Lower lobe of right lung (tissue), 2 donors: Measurements from ENCODE around the gene ARHGEF26. TPM values are rescaled to one million over a fixed set of nuclear protein-coding genes. Genes with fewer than 3 reads are reported as not detected.
A peak's percentile ranks its signal among the peaks of the same experiment; 100 is the strongest.

Experiments
- ATAC-seq, 2 donors: fragments of 200-7000 bp; cut with Tn5 transposase; one replicate each; pipeline ENCODE4 v1.9.1; 2020 to 2022; ENCODE audit warnings: mild to moderate bottlenecking in 2 of 2, moderate library complexity in 2 of 2
- DNase-seq: peaks from one replicate; pipeline ENCODE4 v3.0.0-alpha.2; 2020
- H3K27ac ChIP-seq: fragments of 200-600 bp; one replicate; pipeline ENCODE4 v1.8.0; 2022
- H3K27me3 ChIP-seq: fragments of 200-600 bp; one replicate; pipeline ENCODE4 v1.8.0; 2022; ENCODE audit warnings: low read depth
- H3K36me3 ChIP-seq: fragments of 200-600 bp; one replicate; pipeline ENCODE4 v1.8.0; 2022; ENCODE audit warnings: mild to moderate bottlenecking
- H3K4me1 ChIP-seq: fragments of 200-600 bp; one replicate; pipeline ENCODE4 v1.8.0; 2022
- H3K4me3 ChIP-seq: fragments of 200-600 bp; one replicate; pipeline ENCODE4 v1.8.0; 2022; ENCODE audit warnings: mild to moderate bottlenecking
- H3K9me3 ChIP-seq: fragments of 200-600 bp; one replicate; pipeline ENCODE4 v1.8.0; 2022
- CTCF ChIP-seq: fragments of 200-600 bp; IDR thresholded peaks from one replicate; pipeline ENCODE4 v1.8.0; 2022; ENCODE audit warnings: antibody characterized with exemption, mild to moderate bottlenecking
- intact Hi-C: fragments of 100-400 bp; cut with DNase I; formaldehyde crosslinking; loops from one replicate; pipeline ENCODE4 v1.11.0; 2022
- total RNA-seq: library from RNA; stranded (reverse); fragmentation: NEBNext Ultra II Directional; extraction: Animal tissue kit (Norgen Biotek cat#: 25700); gene quantifications from one replicate; pipeline ENCODE4 v1.2.1, GENCODE V29; 2021
- donor health status: DM: no; HTN: yes; CAD: no; lungs with severe emphysema.

ARHGEF26 gene
- total RNA-seq, 1 donor from 2014 or later, result 50.9 TPM

GRCh38 chr3:154236331-154236730, 115.1 kb downstream of the ARHGEF26 start:
- DNase-seq (no peak), ATAC-seq (no peak)
- Histone ChIP-seq H3K9me3 (no peaks in the 10 kb centered on the region), H3K27me3 (no peaks in the 10 kb centered on the region), H3K36me3 (peaks cover 10% of the 10 kb centered on the region), H3K4me1 (no peaks in the 10 kb centered on the region), H3K27ac (no peak overlapping the region), H3K4me3 (no peak overlapping the region)
- intact Hi-C loops, result no loop called here
- TF ChIP-seq CTCF, result no peak

DNA sequence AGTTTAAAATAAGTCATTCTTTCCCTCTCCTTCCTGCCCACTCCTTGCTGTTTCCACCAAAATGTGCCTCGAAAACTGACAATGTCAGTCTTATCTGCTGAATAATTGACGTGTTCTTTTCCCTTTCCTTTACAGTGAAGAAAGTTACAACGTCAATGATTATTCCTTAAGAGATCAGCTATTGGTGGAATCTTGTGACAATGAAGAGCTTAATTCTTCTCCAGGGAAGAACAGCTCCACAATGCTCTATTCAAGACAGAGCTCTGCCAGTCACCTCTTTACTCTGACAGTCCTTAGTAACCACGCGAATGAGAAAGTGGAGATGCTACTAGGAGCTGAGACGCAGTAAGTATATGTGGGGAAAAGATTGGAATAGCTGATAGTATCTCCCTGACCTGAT, 119.0 kb downstream of the ARHGEF26 start:
- Histone ChIP-seq H3K9me3 (no peaks in the 10 kb centered on the region), H3K27me3 (no peaks in the 10 kb centered on the region), H3K36me3 (peaks cover 10% of the 10 kb centered on the region), H3K27ac (no peak overlapping the region), H3K4me1 (no peaks in the 10 kb centered on the region), H3K4me3 (no peak overlapping the region)
- no peak for ATAC-seq
- DNase-seq, result no peak
- TF ChIP-seq CTCF, result no peak
- intact Hi-C loops, result no loop called here

DNA sequence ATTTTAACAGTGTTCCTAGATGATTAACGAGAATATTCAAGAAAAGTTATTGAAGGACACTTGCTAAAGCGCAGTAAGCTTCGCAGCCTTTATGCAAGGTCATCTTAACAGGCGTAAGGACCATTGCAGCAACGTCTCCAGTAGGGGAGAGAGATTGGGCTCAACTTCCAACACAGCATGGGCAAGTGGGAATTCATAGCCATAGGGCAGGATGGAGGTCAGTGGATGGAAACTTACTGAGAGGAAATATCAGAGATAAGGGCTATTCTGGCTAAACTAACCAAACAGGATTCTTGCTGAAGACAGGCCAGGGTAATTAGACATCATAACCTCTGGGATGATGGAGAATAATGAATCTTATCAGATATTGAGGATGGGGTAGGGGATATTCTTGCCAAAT, 120.3 kb downstream of the ARHGEF26 start:
- no peaks in the 10 kb centered on the region for H3K27me3 ChIP-seq
- H3K27ac ChIP-seq, result no peak overlapping the region
- no peak for DNase-seq
- intact Hi-C loops, result no loop called here
- H3K4me3 ChIP-seq, result no peak overlapping the region
- TF ChIP-seq CTCF, result no peak
- peaks cover 10% of the 10 kb centered on the region for H3K36me3 ChIP-seq
- no peak for ATAC-seq
- no peaks in the 10 kb centered on the region for H3K9me3 ChIP-seq
- no peaks in the 10 kb centered on the region for H3K4me1 ChIP-seq

DNA sequence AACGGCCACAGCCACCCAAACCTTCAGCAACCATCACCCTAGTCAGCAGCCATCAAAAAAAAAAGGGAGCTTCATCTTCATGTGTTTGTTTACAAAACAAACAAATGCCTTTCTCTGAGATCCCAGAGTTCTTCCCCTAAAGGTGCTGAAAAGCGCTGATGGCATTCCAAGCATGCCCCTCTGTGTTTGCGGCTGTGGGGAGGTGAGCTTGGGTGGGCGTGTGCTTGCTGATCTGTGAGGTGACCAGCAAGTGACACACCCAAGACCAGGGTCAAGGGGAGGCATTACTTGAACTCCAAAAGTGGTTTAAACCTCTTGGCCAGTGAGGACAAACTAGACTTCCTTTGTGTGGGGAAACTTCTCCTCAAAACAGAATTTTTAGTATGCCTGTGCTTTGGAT, 121.6 kb downstream of the ARHGEF26 start:
- intact Hi-C loops, result no loop called here

GRCh38 chr3:154243353-154243752, 122.2 kb downstream of the ARHGEF26 start:
- no peaks in the 10 kb centered on the region for H3K27me3 ChIP-seq
- no peak overlapping the region for H3K4me3 ChIP-seq
- H3K4me1 ChIP-seq, result no peaks in the 10 kb centered on the region
- H3K27ac ChIP-seq, result peak overlapping the region; percentile 3
- ATAC-seq (peak; percentile 19 to 57), DNase-seq (no peak)
- H3K36me3 ChIP-seq, result peaks cover 10% of the 10 kb centered on the region
- H3K9me3 ChIP-seq, result no peaks in the 10 kb centered on the region
- TF ChIP-seq CTCF, result no peak
- intact Hi-C loops, result no loop called here

More for the DNA sequence above, 121.6 kb downstream of the ARHGEF26 start:
- DNase-seq, result no peak
- Histone ChIP-seq H3K4me3 (no peak overlapping the region), H3K4me1 (no peaks in the 10 kb centered on the region), H3K27ac (peak overlapping the region; percentile 3), H3K9me3 (no peaks in the 10 kb centered on the region), H3K27me3 (no peaks in the 10 kb centered on the region), H3K36me3 (peaks cover 10% of the 10 kb centered on the region)
- TF ChIP-seq CTCF, result no peak
- peak in 1 of 2 donors; percentile 23 for ATAC-seq

DNA sequence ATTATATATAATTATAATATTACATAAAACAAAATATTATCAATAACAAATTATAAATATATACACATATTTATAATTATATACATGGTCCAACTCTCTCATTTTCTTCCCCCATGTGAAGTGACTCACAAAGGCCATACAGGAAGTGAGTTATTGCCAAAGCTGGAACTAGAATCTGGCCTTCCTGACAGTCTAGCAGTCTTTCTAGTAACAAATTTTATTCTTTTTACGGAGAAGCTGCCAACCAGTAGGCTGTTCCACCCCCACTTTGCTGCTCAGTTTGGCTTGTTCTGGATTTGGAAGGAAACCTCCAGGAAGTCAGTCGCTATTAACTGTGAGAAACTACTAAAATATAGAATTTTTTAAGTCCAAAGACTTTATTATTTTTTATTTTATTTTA, 123.5 kb downstream of the ARHGEF26 start:
- no peak for ATAC-seq
- intact Hi-C loops, result no loop called here

More for the DNA sequence above, 123.5 kb downstream of the ARHGEF26 start:
- H3K9me3 ChIP-seq, result no peaks in the 10 kb centered on the region
- H3K27me3 ChIP-seq, result no peaks in the 10 kb centered on the region
- no peak overlapping the region for H3K27ac ChIP-seq
- H3K4me3 ChIP-seq, result no peak overlapping the region
- DNase-seq, result no peak
- TF ChIP-seq CTCF, result no peak
- peaks cover 17% of the 10 kb centered on the region for H3K36me3 ChIP-seq
- H3K4me1 ChIP-seq, result no peaks in the 10 kb centered on the region
